Measurements from ENCODE around the gene AFMID. TPM values are rescaled to one million over a fixed set of nuclear protein-coding genes. Genes with fewer than 3 reads are reported as not detected.

AFMID gene
- total RNA-seq, 1 experiment from 2014 or later, result 30.8 TPM

DNA sequence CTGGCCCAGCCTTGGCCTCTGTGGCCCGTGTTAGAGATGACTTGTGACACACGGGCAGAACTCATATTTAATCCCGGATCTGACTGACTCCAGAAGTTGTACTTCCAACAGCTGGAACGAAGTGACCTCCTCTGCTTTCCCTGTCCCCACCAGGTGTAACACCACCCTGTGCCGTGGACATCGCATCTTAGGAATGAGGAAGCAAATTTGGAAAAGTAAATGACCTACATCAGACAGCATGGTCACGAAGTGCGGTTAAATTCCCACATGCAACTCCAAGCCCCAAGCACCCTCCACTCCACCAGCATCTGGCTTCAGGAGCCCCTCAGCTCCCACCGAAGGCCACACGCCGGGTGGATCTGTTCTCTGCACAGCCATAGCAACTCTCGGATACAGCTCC, 3.2 kb upstream of the AFMID start:
- CTCF ChIA-PET, result no interaction called here
- Mint-ChIP-seq H3K27ac (ENCODE audit: unreplicated experiment) (no peak overlapping the region), H3K4me1 (ENCODE audit: low read depth, unreplicated experiment) (peaks cover 23% of the 10 kb centered on the region), H3K36me3 (ENCODE audit: insufficient read depth, unreplicated experiment) (peaks cover 57% of the 10 kb centered on the region), H3K9me3 (ENCODE audit: low read depth, unreplicated experiment) (no peaks in the 10 kb centered on the region), H3K27me3 (ENCODE audit: unreplicated experiment) (no peaks in the 10 kb centered on the region), H3K4me3 (ENCODE audit: low read depth, unreplicated experiment) (no peak overlapping the region)
- BruUV-seq (replicated peaks), result no TSS peak
- TF ChIP-seq, protein P1, sequence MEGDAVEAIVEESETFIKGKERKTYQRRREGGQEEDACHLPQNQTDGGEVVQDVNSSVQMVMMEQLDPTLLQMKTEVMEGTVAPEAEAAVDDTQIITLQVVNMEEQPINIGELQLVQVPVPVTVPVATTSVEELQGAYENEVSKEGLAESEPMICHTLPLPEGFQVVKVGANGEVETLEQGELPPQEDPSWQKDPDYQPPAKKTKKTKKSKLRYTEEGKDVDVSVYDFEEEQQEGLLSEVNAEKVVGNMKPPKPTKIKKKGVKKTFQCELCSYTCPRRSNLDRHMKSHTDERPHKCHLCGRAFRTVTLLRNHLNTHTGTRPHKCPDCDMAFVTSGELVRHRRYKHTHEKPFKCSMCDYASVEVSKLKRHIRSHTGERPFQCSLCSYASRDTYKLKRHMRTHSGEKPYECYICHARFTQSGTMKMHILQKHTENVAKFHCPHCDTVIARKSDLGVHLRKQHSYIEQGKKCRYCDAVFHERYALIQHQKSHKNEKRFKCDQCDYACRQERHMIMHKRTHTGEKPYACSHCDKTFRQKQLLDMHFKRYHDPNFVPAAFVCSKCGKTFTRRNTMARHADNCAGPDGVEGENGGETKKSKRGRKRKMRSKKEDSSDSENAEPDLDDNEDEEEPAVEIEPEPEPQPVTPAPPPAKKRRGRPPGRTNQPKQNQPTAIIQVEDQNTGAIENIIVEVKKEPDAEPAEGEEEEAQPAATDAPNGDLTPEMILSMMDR (IDR thresholded peaks at IDR 0.05; ENCODE audit: unreplicated experiment), result no peak
- no peak for DNase-seq
- intact Hi-C loops (cut with micrococcal nuclease; ENCODE audit: unreplicated experiment), result no loop called here

DNA sequence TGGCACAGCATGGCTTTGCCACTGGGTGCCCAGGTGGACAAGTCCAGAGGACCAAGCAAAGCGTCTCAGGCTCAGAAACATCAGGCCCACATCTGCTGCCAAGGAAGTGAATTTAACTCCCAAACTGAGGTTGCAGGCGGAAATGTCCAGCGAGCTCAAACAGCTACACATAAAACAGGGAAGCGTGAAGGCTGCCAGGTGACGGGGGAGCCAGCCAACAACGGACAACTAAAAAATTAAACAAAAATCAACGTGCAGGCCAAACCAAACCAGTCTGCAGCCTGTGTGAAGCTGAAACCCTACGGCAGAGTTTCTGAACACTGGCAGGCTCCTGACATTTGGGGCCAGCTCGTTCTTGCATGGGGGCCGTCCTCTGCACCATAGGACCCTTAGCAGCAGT, 2.8 kb upstream of the AFMID start:
- TF ChIP-seq, protein P1 (IDR thresholded peaks at IDR 0.05; ENCODE audit: unreplicated experiment), result no peak
- CTCF ChIA-PET, result no interaction called here
- Mint-ChIP-seq H3K4me3 (ENCODE audit: low read depth, unreplicated experiment) (no peak overlapping the region), H3K27ac (ENCODE audit: unreplicated experiment) (no peak overlapping the region), H3K27me3 (ENCODE audit: unreplicated experiment) (no peaks in the 10 kb centered on the region), H3K4me1 (ENCODE audit: low read depth, unreplicated experiment) (peaks cover 23% of the 10 kb centered on the region), H3K9me3 (ENCODE audit: low read depth, unreplicated experiment) (no peaks in the 10 kb centered on the region), H3K36me3 (ENCODE audit: insufficient read depth, unreplicated experiment) (peaks cover 53% of the 10 kb centered on the region)
- DNase-seq, result no peak
- intact Hi-C loops (cut with micrococcal nuclease; ENCODE audit: unreplicated experiment), result no loop called here
- no TSS peak for BruUV-seq (replicated peaks)

DNA sequence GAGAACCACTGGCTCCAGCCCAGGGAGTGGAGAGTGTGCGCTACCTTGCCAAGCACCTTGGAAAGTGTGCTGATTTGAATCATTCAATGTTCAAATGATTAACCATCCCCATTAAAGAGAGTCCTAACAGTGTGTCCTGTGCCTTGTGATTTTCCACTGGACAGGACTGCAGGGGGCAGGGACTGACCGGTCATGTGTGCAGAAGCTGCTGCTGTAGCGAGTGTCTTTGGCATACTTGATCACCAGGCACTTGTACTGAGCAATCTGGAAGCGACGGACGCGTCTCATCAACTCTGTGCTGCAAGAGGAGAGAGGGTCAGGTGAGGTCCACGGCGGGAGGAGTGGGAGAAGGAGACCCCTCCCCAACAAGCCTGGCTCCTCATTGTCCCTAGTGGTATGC, 2.3 kb upstream of the AFMID start:
- intact Hi-C loops (cut with micrococcal nuclease; ENCODE audit: unreplicated experiment), result loop anchor here (5.0 kb wide), 1 partner anchor 73 kb away; no protein-coding TSS in a partner anchor
- H3K27ac Mint-ChIP-seq (ENCODE audit: unreplicated experiment), result no peak overlapping the region
- TF ChIP-seq, protein P1 (IDR thresholded peaks at IDR 0.05; ENCODE audit: unreplicated experiment), result no peak
- CTCF ChIA-PET, result no interaction called here
- peaks cover 23% of the 10 kb centered on the region for H3K4me1 Mint-ChIP-seq (ENCODE audit: low read depth, unreplicated experiment)
- peaks cover 50% of the 10 kb centered on the region for H3K36me3 Mint-ChIP-seq (ENCODE audit: insufficient read depth, unreplicated experiment)
- DNase-seq, result no peak
- no peaks in the 10 kb centered on the region for H3K9me3 Mint-ChIP-seq (ENCODE audit: low read depth, unreplicated experiment)
- peak overlapping the region; percentile 15 for H3K4me3 Mint-ChIP-seq (ENCODE audit: low read depth, unreplicated experiment)
- no TSS peak for BruUV-seq (replicated peaks)
- no peaks in the 10 kb centered on the region for H3K27me3 Mint-ChIP-seq (ENCODE audit: unreplicated experiment)

DNA sequence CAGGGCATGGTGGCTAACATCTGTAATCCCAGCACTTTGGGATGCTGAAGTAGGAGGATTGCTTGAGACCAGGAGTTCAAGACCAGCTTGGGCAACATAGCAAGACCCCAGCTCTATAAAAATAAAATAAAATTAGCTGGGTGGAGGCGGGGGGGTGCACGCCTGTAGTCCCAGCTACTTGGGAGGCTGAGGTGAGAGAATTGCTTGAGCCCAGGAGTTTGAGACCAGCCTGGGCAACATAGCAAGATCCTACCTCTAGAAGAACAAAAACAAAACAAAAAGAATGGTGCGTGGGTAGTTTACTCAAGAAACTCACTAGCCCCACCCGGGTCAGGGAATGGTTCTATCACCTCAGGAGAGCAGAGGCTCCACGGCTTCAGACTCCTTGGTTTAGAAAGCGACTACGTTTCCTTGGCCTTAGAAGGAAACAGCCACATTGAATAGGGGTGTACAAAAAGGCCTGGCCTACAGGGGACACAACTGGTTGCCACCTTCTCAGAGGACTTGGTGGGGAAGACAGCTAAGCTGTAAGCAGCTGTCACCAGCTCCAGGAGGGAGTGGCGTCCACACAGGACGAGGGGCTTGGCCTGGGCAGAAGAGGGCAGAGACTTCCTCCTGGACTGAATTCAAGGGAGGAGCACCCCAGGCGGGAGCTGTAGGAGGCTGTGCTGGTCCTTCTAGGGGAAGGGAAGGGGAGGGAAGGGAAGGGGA, 1.0 kb upstream of the AFMID start:
- Mint-ChIP-seq H3K4me3 (ENCODE audit: low read depth, unreplicated experiment) (peak overlapping the region; percentile 78), H3K9me3 (ENCODE audit: low read depth, unreplicated experiment) (no peaks in the 10 kb centered on the region), H3K27me3 (ENCODE audit: unreplicated experiment) (no peaks in the 10 kb centered on the region), H3K36me3 (ENCODE audit: insufficient read depth, unreplicated experiment) (peaks cover 43% of the 10 kb centered on the region), H3K27ac (ENCODE audit: unreplicated experiment) (peak overlapping the region; percentile 66), H3K4me1 (ENCODE audit: low read depth, unreplicated experiment) (peaks cover 23% of the 10 kb centered on the region)
- BruUV-seq (replicated peaks), result TSS peak; percentile 31
- intact Hi-C loops (cut with micrococcal nuclease; ENCODE audit: unreplicated experiment), result loop anchor here (5.0 kb wide), 1 partner anchor 74 kb away; no protein-coding TSS in a partner anchor
- TF ChIP-seq, protein P1 (IDR thresholded peaks at IDR 0.05; ENCODE audit: unreplicated experiment), result no peak
- peak; percentile 52 for DNase-seq
- CTCF ChIA-PET, result interaction anchor here (0.6 to 2.5 kb wide), 11 partner anchors 10 to 255 kb away, joined by 3 to 12 read pairs (median 5); no protein-coding TSS in a partner anchor

Data from Calu3 (cell line).